HFFc6 (cell line): ENCODE results near the gene TGFB3. TPM values are rescaled to one million over a fixed set of nuclear protein-coding genes. Genes with fewer than 3 reads are reported as not detected.
A peak's percentile ranks its signal among the peaks of the same experiment; 100 is the strongest.

ENCODE experiments used
- DNase-seq: peaks from one replicate; pipeline ENCODE4 v3.0.0-alpha.2; 2018
- H3K27ac Mint-ChIP-seq: 2 replicates; pipeline ENCODE4 v1.8.0; 2020; ENCODE audit warnings: mild to moderate bottlenecking, mixed read lengths
- H3K27me3 Mint-ChIP-seq: 2 replicates; pipeline ENCODE4 v1.8.0; 2021; ENCODE audit warnings: mild to moderate bottlenecking, moderate library complexity, mixed read lengths; ENCODE audit not compliant: insufficient read depth
- H3K36me3 Mint-ChIP-seq: 2 replicates; pipeline ENCODE4 v1.8.0; 2021; ENCODE audit warnings: low read depth, mixed read lengths
- H3K4me1 Mint-ChIP-seq: 2 replicates; pipeline ENCODE4 v1.8.0; 2020; ENCODE audit warnings: low read depth, mixed read lengths
- H3K4me3 Mint-ChIP-seq: 2 replicates; pipeline ENCODE4 v1.8.0; 2020; ENCODE audit warnings: mild to moderate bottlenecking, moderate library complexity, mixed read lengths
- H3K9me3 Mint-ChIP-seq: 2 replicates; pipeline ENCODE4 v1.8.0; 2020; ENCODE audit warnings: mild to moderate bottlenecking, mixed read lengths
- total RNA-seq, 6 experiments: library from RNA; stranded (reverse); fragmentation: NEBNext Ultra II Directional; extraction: Animal tissue kit (Norgen Biotek cat#: 25700); gene quantifications; 2 replicates in 1 of 6; 3 replicates in 5 of 6; pipeline ENCODE4 v1.2.3, GENCODE V29; 2021
- TF ChIP-seq, protein P1 (sequence below): fragments of 200-600 bp; sonication (generic); IDR thresholded peaks from 2 replicates; pipeline ENCODE4 v1.5.0; 2021; ENCODE audit warnings: antibody characterized with exemption, mild to moderate bottlenecking

TGFB3 gene
- total RNA-seq, 6 experiments from 2014 or later, result 4.4 to 9.3 (median 5.0) TPM

DNA sequence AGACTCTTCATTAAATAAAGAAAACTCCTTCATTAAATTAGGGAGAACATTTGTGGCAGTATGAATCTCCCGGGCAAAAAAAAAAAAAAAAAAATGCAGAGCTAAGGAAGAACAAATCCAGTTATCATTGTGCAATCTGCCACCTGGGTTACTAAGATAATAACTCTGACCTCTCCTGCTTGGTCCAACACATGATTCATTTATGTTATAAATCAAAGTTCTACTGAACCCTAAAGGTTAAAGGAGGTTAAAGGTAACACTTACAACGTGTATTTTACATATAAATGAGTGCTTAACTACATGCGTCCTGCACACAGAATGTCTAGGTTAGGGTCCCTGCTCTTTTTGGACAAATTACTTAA lies 4.2 kb downstream of the TGFB3 start:
- H3K4me1 Mint-ChIP-seq, result peaks cover 53% of the 10 kb centered on the region
- DNase-seq, result no peak
- no peaks in the 10 kb centered on the region for H3K36me3 Mint-ChIP-seq
- TF ChIP-seq, protein P1, sequence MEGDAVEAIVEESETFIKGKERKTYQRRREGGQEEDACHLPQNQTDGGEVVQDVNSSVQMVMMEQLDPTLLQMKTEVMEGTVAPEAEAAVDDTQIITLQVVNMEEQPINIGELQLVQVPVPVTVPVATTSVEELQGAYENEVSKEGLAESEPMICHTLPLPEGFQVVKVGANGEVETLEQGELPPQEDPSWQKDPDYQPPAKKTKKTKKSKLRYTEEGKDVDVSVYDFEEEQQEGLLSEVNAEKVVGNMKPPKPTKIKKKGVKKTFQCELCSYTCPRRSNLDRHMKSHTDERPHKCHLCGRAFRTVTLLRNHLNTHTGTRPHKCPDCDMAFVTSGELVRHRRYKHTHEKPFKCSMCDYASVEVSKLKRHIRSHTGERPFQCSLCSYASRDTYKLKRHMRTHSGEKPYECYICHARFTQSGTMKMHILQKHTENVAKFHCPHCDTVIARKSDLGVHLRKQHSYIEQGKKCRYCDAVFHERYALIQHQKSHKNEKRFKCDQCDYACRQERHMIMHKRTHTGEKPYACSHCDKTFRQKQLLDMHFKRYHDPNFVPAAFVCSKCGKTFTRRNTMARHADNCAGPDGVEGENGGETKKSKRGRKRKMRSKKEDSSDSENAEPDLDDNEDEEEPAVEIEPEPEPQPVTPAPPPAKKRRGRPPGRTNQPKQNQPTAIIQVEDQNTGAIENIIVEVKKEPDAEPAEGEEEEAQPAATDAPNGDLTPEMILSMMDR, result no peak
- H3K27me3 Mint-ChIP-seq, result no peaks in the 10 kb centered on the region; the same call in 1 of the 2 replicates
- no peak overlapping the region for H3K4me3 Mint-ChIP-seq
- H3K27ac Mint-ChIP-seq, result no peak overlapping the region
- no peaks in the 10 kb centered on the region for H3K9me3 Mint-ChIP-seq

DNA sequence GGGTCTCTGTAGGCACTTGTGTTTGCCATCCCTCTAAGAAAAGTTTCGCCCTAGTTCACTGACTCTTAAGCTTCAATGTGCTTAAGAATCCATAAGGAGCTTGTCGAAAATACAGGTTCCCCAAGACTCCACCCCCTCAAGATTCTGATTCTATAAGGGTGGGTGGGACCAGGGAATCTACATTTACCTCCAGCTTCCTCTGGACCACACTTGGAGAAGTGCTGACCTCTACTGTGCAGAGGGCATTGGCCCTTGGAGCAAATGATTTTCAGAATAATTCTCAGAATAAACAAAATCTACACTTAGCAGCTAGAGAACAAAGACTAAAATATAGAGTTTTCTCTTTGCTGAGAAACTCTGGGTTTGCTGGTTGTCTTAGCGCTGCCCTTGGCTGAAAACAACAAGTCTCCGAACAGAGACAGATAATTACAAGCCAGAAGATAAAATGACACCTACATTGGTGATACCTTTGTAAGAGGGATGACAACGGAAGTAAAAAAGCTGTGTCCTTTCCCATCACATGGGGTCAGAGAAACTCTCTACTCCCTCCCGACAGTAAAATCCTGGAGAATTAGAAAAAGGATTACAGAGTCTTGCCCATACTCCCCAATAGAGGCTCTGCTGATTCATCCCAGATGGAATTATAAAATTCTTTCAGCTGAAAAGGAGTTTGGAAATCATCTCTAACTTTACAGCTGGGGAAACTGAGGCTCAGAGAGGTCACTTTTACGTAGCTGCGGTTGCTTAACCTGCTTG lies 4.8 kb downstream of the TGFB3 start:
- Mint-ChIP-seq H3K4me3 (no peak overlapping the region), H3K9me3 (no peaks in the 10 kb centered on the region), H3K36me3 (no peaks in the 10 kb centered on the region), H3K4me1 (peaks cover 52% of the 10 kb centered on the region), H3K27me3 (no peaks in the 10 kb centered on the region; the same call in none of the 2 replicates), H3K27ac (no peak overlapping the region)
- DNase-seq, result no peak
- TF ChIP-seq, protein P1, result no peak

DNA sequence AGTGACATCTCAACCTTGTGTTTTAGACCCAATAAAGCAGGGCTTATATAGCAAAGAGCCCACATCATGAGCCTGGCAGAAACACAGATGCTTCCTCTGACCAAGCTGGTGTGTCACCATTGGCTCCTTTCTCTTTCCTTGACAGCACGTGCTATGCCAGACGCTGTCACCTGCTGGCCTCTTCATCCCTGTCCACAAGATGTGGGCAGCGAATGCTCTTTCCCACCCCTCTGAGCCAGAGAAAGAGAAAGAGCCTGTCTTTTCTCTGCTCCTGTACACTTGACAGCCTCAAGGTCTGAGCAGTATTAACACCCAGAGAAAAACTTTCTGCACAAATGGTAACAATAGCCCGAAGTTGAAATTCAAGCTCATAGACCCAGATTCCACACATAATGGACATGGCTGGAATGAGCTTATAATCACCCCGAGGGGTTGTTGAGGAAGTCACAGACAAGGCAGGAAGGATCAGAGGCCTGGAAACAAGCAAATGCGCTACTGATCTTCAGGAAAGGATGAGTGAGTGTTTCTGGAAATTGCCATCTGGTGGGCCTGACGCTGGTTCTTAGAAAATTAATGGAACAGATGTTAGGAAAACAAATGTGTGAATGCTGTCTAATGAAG lies 8.9 kb downstream of the TGFB3 start:
- Mint-ChIP-seq H3K36me3 (no peaks in the 10 kb centered on the region), H3K27ac (no peak overlapping the region)

DNA sequence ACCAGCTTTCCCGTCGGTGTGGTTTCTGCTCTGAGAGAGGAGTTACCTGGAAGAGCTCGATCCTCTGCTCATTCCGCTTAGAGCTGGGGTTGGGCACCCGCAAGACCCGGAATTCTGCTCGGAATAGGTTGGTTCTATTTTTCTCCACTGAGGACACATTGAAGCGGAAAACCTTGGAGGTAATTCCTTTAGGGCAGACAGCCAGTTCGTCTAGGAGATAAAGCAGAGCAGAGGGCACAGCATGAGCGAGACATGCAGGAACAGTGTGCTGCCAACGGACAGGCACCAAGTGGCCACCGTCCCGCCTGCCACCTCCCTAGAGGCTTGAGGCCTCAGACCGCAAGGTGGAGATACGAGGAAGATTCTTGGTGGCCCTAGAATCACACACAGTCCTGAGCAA lies 10.3 kb downstream of the TGFB3 start:
- Mint-ChIP-seq H3K36me3 (no peaks in the 10 kb centered on the region; the same call in 1 of the 2 replicates), H3K4me3 (no peak overlapping the region), H3K9me3 (no peaks in the 10 kb centered on the region), H3K27ac (no peak overlapping the region), H3K4me1 (no peaks in the 10 kb centered on the region), H3K27me3 (no peaks in the 10 kb centered on the region; the same call in none of the 2 replicates)
- TF ChIP-seq, protein P1, result no peak
- DNase-seq, result no peak

More for the DNA sequence above, 8.9 kb downstream of the TGFB3 start:
- no peak for DNase-seq
- TF ChIP-seq, protein P1, result no peak
- Mint-ChIP-seq H3K4me3 (no peak overlapping the region), H3K9me3 (no peaks in the 10 kb centered on the region), H3K27me3 (no peaks in the 10 kb centered on the region; the same call in none of the 2 replicates), H3K4me1 (peaks cover 12% of the 10 kb centered on the region)

DNA sequence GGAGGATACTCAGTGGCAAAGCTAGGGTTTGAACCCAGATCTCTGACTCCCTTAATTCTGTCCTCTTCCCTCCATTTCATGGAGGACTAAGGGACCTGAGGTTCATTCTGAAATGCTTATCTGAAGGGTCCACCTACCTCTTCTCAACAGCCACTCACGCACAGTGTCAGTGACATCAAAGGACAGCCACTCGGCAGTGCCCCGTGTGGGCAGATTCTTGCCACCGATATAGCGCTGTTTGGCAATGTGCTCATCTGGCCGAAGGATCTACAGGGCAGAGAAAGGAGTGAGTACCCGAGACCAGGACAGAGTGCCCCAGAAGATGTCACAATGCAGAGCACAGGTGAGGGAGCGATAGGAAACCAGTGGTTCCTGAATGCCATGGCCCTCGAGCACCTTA lies 10.8 kb downstream of the TGFB3 start:
- no peak for DNase-seq
- H3K27ac Mint-ChIP-seq, result no peak overlapping the region
- TF ChIP-seq, protein P1, result 0 out of 2 replicates have a peak, but pooled peaks have one; percentile 7
- no peaks in the 10 kb centered on the region for H3K9me3 Mint-ChIP-seq
- H3K36me3 Mint-ChIP-seq, result peaks cover 5% of the 10 kb centered on the region; the same call in 1 of the 2 replicates
- H3K27me3 Mint-ChIP-seq, result no peaks in the 10 kb centered on the region; the same call in none of the 2 replicates
- H3K4me1 Mint-ChIP-seq, result no peaks in the 10 kb centered on the region
- no peak overlapping the region for H3K4me3 Mint-ChIP-seq
